ENCODE data around the gene LAMB3. TPM values are rescaled to one million over a fixed set of nuclear protein-coding genes. Genes with fewer than 3 reads are reported as not detected.

Gene LAMB3
- total and polyA plus RNA-seq, 12 donors, result 8.2 to 117 (median 34.7) TPM

DNA sequence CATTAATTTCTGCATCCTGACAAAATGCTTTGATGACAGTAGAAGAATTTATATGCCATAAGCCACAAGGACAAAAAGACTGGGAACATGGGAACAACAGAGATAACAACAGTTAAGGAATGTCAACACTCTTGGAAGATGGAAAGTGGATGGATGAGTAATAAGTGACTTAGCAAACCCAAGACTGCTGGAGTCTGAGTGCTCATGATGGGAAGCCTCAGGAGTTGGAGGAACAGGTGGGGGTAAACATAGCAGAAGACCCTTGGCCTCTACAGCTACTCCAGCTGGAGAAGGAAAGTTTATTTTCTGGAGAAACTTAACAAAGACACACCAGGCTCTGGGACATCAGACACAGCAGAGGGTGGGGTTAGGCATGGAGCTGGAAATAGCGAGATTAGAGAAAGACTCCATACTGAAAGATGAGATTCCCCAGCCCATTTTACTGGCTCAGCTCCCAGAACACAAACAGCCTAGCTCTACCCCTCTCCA lies 36.6 kb upstream of the LAMB3 start:
- H3K36me3 ChIP-seq (replicated peaks in 1 of 2), result no peaks in the 10 kb centered on the region
- DNase-seq, result no peak
- no peak overlapping the region for H3K4me3 ChIP-seq
- peak overlapping the region in 1 of 5 donors; percentile 4 for H3K27ac ChIP-seq
- TF ChIP-seq POLR2A (IDR thresholded peaks at IDR 0.05), result no peak
- TF ChIP-seq, protein P1, sequence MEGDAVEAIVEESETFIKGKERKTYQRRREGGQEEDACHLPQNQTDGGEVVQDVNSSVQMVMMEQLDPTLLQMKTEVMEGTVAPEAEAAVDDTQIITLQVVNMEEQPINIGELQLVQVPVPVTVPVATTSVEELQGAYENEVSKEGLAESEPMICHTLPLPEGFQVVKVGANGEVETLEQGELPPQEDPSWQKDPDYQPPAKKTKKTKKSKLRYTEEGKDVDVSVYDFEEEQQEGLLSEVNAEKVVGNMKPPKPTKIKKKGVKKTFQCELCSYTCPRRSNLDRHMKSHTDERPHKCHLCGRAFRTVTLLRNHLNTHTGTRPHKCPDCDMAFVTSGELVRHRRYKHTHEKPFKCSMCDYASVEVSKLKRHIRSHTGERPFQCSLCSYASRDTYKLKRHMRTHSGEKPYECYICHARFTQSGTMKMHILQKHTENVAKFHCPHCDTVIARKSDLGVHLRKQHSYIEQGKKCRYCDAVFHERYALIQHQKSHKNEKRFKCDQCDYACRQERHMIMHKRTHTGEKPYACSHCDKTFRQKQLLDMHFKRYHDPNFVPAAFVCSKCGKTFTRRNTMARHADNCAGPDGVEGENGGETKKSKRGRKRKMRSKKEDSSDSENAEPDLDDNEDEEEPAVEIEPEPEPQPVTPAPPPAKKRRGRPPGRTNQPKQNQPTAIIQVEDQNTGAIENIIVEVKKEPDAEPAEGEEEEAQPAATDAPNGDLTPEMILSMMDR (IDR thresholded peaks at IDR 0.05), result no peak
- no peaks in the 10 kb centered on the region for H3K9me3 ChIP-seq (replicated peaks in 1 of 3)
- no peaks in the 10 kb centered on the region for H3K27me3 ChIP-seq
- WGBS, 4 donors, result 29 to 72% (median 57%) methylated on average over 1 of the region's 1 CpG
- intact Hi-C loops (cut with DNase I), result loop anchor here in 1 of 2 donors (10.0 kb wide), 1 partner anchor 54 kb away; no protein-coding TSS in a partner anchor
- H3K4me1 ChIP-seq (replicated peaks in 1 of 2), result peaks cover 4 to 45% of the 10 kb centered on the region in 2 donors

DNA sequence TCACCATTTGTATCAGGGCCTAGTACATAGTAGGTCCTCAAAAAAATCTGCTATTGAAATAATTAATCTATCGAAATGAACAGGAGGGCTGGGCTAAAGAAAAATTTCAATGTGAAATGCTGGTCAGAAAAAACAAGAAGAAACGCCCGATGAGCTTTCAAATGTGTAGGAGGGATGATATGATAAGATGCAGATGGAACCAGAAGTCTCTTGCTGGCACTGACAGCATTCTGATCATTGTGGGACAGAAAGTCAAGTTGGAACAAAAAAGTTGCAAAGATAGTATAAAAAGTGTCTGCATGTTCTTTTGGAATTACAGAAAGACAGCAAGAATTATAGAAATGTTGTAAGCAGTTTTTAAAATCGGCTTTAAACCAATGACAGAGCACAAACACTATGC lies 34.1 kb upstream of the LAMB3 start:
- Histone ChIP-seq H3K9me3 (replicated peaks in 1 of 3) (no peaks in the 10 kb centered on the region), H3K4me3 (no peak overlapping the region), H3K36me3 (replicated peaks in 1 of 2) (no peaks in the 10 kb centered on the region), H3K4me1 (replicated peaks in 1 of 2) (peaks cover 0 to 35% of the 10 kb centered on the region in 2 donors), H3K27ac (peak overlapping the region in 1 of 5 donors; percentile 11), H3K27me3 (no peaks in the 10 kb centered on the region)
- intact Hi-C loops (cut with DNase I), result loop anchor here in 1 of 2 donors (10.0 kb wide), 1 partner anchor 52 kb away; no protein-coding TSS in a partner anchor
- 69 to 83% (median 79%) methylated on average over 4 of the region's 4 CpGs for WGBS, 4 donors
- DNase-seq, result no peak
- TF ChIP-seq POLR2A (IDR thresholded peaks at IDR 0.05), result no peak
- TF ChIP-seq, protein P1 (IDR thresholded peaks at IDR 0.05), result no peak

DNA sequence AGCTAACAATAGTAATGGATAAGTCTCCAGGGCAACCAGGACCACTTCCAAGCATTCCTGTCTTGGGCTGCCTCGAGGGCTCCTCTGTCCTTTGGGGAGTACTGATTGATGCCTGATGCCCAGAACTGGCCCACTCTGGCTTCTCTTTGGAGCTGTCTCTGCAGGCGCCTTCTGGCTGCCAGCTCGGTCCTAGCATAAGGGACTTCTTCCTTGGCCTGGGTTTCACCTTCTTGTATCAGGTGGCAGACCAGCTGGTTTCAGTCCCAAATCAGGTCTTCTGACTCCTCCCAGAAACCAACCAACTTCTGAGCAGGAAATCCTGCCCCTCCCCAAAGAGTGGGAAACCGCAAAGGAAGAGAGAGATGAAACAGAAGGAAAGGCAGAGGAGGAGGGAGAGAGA lies 33.6 kb upstream of the LAMB3 start:
- H3K4me1 ChIP-seq (replicated peaks in 1 of 2), result peaks cover 0 to 32% of the 10 kb centered on the region in 2 donors
- H3K4me3 ChIP-seq, result no peak overlapping the region
- WGBS, 4 donors, result 69 to 82% (median 77%) methylated on average over 3 to 4 of the region's 4 CpGs
- H3K27ac ChIP-seq, result peak overlapping the region in 1 of 5 donors; percentile 11
- DNase-seq, result no peak
- no peaks in the 10 kb centered on the region for H3K9me3 ChIP-seq (replicated peaks in 1 of 3)
- H3K36me3 ChIP-seq (replicated peaks in 1 of 2), result no peaks in the 10 kb centered on the region
- TF ChIP-seq, protein P1 (IDR thresholded peaks at IDR 0.05), result no peak
- no peak for TF ChIP-seq POLR2A (IDR thresholded peaks at IDR 0.05)
- H3K27me3 ChIP-seq, result no peaks in the 10 kb centered on the region
- intact Hi-C loops (cut with DNase I), result loop anchor here in 1 of 2 donors (10.0 kb wide), 1 partner anchor 51 kb away; no protein-coding TSS in a partner anchor

DNA sequence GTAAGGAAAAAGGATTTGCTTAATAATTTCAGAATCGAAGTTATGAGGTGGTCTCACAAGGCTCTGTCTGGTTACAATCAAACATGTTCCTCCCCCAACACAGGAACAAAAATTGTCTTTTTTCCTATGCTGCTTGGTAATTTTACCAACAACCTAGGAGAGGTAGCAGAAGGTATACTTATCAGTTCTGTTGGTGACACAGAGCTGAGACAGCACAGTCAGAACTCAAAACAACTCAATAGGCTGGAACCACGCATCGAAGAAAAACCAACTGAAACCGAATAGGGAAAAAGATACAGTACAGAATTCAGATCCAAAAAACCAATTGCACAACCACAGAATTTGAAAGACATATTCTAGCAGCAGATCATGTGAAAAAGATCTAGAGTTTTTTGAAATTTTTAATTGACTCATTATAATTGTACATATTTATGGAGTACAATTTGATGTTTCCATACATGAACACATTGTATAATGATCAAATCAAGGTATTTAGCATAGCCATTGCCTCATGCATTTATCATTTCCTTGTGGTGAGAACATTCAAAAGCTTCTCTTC lies 26.8 kb upstream of the LAMB3 start:
- intact Hi-C loops (cut with DNase I), result no loop called here

More for the DNA sequence above, 26.8 kb upstream of the LAMB3 start:
- no peak overlapping the region for H3K27ac ChIP-seq
- TF ChIP-seq, protein P1 (IDR thresholded peaks at IDR 0.05), result no peak
- TF ChIP-seq POLR2A (IDR thresholded peaks at IDR 0.05), result no peak
- peaks cover 21 to 27% of the 10 kb centered on the region in 2 donors for H3K4me1 ChIP-seq (replicated peaks in 1 of 2)
- H3K27me3 ChIP-seq, result no peaks in the 10 kb centered on the region
- 73 to 88% (median 84%) methylated on average over 4 of the region's 4 CpGs for WGBS, 4 donors
- no peak overlapping the region for H3K4me3 ChIP-seq
- DNase-seq, result no peak
- no peaks in the 10 kb centered on the region for H3K9me3 ChIP-seq (replicated peaks in 1 of 3)
- no peaks in the 10 kb centered on the region for H3K36me3 ChIP-seq (replicated peaks in 1 of 2)

Measured in adrenal gland (tissue), 12 donors.